Stimulated activated naive CD4-positive, alpha-beta T cell (primary cell): ENCODE data around the gene CNTNAP1.

Experiments used
- DNase-seq, 6 experiments: peaks; one replicate each; lab custom pipeline; 2025; lab: John Stamatoyannopoulos, UW

The CNTNAP1 gene

GRCh38 chr17:42685831-42686230, 3.5 kb downstream of the CNTNAP1 start:
- no peak for DNase-seq

- DNase-seq, result no peak
Measured at GRCh38 chr17:42686520-42687128, 4.3 kb downstream of the CNTNAP1 start.

GRCh38 chr17:42687707-42688320, 5.5 kb downstream of the CNTNAP1 start:
- no peak for DNase-seq

- DNase-seq, result no peak
Measured at GRCh38 chr17:42690596-42690995, 8.3 kb downstream of the CNTNAP1 start.

- DNase-seq, result no peak
Measured at GRCh38 chr17:42691021-42691545, 8.8 kb downstream of the CNTNAP1 start.

GRCh38 chr17:42692489-42692888, 10.2 kb downstream of the CNTNAP1 start:
- DNase-seq, result no peak

- DNase-seq, result no peak
Measured at GRCh38 chr17:42694524-42694923, 12.2 kb downstream of the CNTNAP1 start.

GRCh38 chr17:42695500-42695899, 13.2 kb downstream of the CNTNAP1 start:
- no peak for DNase-seq

- DNase-seq, result no peak
Measured at GRCh38 chr17:42697108-42697811, 14.9 kb downstream of the CNTNAP1 start.

- DNase-seq, result no peak
Measured at GRCh38 chr17:42698736-42699414, 16.5 kb downstream of the CNTNAP1 start.

- DNase-seq, result no peak
Measured at GRCh38 chr17:42699415-42699740, 17.0 kb downstream of the CNTNAP1 start.

- no peak for DNase-seq
Measured at GRCh38 chr17:42700586-42701289, 18.4 kb downstream of the CNTNAP1 start.

- DNase-seq, result no peak
Measured at GRCh38 chr17:42702446-42702845, 20.1 kb downstream of the CNTNAP1 start.

GRCh38 chr17:42704490-42704836, 22.1 kb downstream of the CNTNAP1 start:
- DNase-seq, result no peak

- no peak for DNase-seq
Measured at GRCh38 chr17:42704837-42705494, 22.6 kb downstream of the CNTNAP1 start.

GRCh38 chr17:42706732-42707131, 24.4 kb downstream of the CNTNAP1 start:
- DNase-seq, result peak in 4 of 6 experiments; percentile 12 to 65 (median 30)

GRCh38 chr17:42708588-42708987, 26.3 kb downstream of the CNTNAP1 start:
- DNase-seq, result no peak

- no peak for DNase-seq
Measured at GRCh38 chr17:42709561-42709960, 27.2 kb downstream of the CNTNAP1 start.

GRCh38 chr17:42720996-42721583, 38.8 kb downstream of the CNTNAP1 start:
- peak in 5 of 6 experiments; percentile 2 to 66 (median 47) for DNase-seq

- DNase-seq, result no peak
Measured at GRCh38 chr17:42723636-42724035, 41.3 kb downstream of the CNTNAP1 start.

GRCh38 chr17:42725143-42725542, 42.8 kb downstream of the CNTNAP1 start:
- no peak for DNase-seq
